ENCODE measurements around the gene STT3A. TPM values are rescaled to one million over a fixed set of nuclear protein-coding genes. Genes with fewer than 3 reads are reported as not detected.
"Not testable (repeated sequence)": the region's sequence is repeated elsewhere in the genome, so short reads cannot be mapped to it uniquely, and the experiment has no call there.

Gene STT3A
- polyA plus RNA-seq (ENCODE audit: insufficient read length in 4 of 4), result 100 to 1,000 TPM; 192 to 228 (median 210) TPM

DNA sequence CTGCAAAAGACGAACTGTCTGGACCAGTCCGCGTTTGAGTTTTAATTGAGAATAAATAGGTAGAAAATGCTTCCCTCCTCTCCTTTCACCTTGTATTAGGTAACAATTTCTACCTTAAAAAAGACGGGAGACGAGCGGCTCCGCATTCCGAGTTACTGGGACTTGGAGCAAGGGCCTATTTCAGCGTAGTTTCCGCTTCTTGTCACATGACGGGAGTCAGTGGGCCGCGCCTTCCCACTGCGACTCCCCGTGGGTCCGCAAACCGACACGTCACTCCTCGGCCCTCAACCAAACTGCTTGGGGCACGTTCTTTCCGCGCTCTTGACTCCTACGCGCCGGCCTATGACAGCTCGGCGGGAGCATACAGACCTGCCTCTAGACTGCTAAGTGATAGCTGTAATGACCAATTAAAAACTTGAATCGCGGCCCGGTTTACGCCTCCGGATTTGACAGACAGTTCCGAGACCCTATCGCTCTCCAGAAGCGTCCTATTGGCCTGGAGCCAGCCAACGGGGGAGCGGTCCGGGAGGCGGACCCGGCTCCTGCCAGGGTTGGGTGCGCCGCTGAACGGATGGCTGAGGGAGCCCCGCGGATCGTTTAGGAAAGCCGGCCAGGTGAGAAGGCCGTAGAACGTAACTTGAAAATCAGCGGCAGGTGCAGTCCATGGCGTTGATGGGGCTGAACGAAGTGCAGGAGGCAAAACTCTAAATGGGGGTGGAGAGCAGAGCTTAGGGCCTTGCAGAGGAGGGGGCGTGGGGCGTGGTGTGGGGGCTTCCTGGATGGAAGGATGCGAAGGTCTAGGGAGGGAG lies at the start of gene STT3A:
TSS of gene STT3A (plus strand) at position 548 of the 809 bp plus-strand sequence. CDS start 3,064 bp downstream, outside the sequence.
- DNase-seq (ENCODE audit: low read depth in 4 of 4, low spot score in 3 of 4), result peak; percentile 99 to 100 (median 99)

DNA sequence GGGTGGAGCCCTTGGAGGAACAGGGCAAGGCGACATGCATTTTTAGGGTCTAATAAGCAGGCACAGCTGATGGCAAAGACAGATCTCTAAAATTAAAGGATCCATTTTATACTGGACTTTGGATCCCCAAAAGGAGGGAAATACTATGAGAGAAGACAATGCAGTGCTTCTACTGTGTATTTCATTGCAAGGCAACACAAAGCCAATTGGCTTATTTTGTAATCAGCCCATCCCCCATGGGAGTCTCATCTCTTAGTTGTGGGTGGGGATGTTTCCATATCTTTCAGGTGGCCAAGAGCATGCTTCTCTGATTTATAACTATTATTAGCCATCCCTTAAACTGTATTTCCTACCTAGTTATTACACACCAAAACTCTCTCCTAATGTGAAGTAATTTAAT lies 41.9 kb upstream of the STT3A start:
- DNase-seq (ENCODE audit: low read depth in 4 of 4, low spot score in 3 of 4), result no peak

DNA sequence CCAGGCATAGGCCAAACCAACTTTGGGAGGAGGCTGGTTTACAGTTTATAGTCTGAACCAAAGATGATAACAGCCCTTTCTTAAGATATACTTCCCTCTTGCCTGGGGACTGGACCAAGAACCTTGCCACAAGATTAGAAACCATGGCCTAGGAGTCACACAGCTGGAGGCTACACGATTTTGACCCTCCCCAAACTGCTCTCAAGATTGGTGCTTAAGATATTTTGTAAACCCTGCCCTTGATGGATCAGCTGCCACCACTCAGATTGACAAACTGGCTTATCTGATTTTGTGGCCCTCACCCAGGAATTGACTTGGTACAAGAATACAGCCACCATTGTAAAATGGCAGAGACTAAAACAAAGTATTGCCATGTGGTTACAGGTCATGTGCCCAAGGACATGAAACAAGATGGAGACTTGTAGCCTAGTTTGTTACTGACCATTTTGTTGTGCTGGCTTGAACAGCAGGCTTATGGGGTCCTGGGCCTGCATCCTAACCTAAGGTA lies 40.8 kb upstream of the STT3A start:
- no peak for DNase-seq (ENCODE audit: low read depth in 4 of 4, low spot score in 3 of 4)

DNA sequence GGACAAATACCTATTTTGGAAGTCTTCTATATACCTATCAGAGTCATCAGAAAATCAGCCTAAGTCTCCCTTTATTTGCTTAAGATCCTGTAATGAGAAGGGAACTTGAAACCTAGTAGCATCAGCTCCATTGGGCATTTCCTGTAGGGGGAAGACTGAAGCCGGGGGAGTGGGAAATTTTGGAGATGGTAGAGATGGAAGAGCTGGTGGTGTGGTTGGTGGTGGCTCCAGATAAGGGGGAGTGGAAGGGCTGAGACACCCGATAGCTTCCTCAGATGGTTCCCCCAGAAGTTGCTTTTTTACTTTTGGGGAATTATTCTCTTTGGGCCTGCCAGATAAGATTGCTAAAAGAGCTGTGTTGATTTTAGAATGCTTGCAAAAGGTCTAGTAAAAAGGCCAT lies 39.7 kb upstream of the STT3A start:
- no peak for DNase-seq (ENCODE audit: low read depth in 4 of 4, low spot score in 3 of 4)

DNA sequence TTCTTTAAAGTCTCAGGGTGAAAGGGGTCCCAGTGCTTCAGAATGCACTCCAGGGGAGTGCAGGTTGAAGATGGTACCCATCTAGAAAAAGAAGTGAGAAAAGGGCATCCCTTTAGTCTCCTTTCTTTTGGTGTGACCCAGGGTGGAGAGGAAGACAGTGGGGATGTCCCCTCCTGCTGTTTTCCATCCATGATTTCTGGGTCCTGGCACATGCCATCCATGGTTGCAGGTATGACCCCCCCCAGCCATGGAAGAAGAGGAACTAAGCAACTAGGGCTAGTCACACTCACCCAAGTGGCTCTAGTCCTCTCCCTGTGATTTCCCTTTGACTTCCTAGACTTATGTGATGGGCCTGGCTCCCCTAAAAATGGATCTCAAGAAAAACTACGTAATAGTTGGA lies 39.3 kb upstream of the STT3A start:
- DNase-seq (ENCODE audit: low read depth in 4 of 4, low spot score in 3 of 4), result no peak

DNA sequence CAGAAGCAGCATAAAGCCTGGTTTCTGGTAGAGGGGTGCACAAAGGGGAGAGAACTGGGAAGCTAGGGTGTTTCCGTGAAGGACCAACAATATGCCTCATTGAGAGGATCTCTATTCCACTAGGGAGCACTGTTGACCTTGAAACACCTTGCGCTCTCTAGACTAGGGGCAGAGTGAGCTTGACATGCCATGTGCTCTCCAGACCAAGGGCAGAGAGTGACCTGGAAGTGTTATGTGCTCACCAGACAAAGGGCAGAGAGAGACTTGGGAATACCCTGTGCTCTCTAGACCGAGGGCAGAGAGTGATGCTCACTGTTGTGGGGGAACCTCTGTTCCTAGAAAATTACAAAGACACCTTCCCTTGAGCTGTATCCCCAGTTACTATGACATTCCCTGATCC lies 38.6 kb upstream of the STT3A start:
- DNase-seq (ENCODE audit: low read depth in 4 of 4, low spot score in 3 of 4), result no peak

DNA sequence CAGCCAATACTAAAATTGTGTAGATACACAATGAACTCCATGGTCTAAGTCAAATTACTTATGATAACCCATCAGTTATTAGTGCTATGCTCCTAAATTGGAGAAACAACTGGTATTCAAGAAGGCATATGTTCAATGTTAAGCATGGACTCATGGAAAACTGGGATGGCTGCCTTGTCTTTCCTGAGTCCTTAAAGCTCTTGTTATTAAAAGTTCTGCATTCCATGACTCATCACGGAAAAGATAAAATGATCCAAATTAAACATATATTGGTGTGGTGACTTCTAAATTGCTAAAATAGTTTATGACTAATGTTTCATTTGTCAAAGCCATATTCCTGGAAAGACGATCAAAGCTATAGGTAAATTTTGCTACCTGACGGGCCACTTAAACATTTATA lies 32.8 kb upstream of the STT3A start:
- DNase-seq (ENCODE audit: low read depth in 4 of 4, low spot score in 3 of 4), result no peak

DNA sequence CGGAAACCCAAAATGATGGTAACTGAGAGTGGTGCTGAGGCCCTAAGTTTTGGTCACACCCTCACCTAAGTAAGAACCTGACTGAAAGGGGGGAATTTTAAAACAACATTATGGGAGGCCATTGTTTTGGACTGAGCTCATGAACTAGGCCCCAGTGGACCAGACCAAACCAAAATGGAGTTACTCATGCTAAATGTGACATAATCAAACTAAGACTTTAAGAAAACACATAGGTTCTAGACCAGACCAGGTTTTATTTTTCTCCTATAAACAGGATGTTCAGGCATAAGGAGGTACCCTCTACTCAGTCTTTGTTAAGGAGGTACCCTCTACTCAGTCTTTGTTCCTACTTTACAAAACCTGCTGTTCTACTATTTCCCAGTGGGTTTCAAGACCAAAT lies 30.7 kb upstream of the STT3A start:
- DNase-seq (ENCODE audit: low read depth in 4 of 4, low spot score in 3 of 4), result no peak

DNA sequence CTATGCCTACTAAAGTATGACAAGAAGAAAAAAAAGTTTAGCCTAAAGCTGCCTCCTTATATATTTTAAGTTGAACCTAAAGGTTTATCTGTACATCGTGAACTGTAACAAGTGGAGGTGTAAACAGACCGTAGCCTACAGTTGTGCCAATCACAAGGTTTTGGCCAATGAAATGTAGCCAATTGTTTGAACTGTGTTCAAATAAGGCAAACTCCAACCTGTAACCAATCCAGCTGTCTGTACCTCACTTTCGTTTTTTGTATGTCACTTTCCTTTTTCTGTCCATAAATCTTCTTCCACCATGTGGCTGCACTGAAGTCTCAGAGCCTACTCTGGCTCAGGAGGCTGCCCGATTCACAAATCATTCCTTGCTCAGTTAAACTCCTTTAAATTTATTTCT lies 30.2 kb upstream of the STT3A start:
- DNase-seq (ENCODE audit: low read depth in 4 of 4, low spot score in 3 of 4), result no peak

DNA sequence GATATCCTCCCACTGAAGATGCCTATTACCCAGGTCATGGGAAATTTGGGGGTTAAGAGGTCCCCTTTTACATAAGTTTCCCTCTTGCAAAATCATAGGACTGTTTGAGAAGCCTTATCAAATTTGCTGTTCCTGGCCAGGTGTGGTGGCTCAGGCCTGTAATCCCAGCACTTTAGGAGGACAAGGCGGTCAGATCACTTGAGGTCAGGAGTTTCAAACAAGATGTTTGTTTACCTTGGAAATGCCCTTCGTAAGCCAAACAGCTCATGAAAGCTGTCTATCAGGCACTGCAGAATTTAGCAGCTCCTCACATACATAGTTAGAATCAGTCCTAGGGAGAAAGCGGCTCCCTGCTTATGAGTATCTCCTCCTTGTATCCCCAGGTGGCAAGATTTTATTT lies 28.3 kb upstream of the STT3A start:
- DNase-seq (ENCODE audit: low read depth in 4 of 4, low spot score in 3 of 4), result no peak

DNA sequence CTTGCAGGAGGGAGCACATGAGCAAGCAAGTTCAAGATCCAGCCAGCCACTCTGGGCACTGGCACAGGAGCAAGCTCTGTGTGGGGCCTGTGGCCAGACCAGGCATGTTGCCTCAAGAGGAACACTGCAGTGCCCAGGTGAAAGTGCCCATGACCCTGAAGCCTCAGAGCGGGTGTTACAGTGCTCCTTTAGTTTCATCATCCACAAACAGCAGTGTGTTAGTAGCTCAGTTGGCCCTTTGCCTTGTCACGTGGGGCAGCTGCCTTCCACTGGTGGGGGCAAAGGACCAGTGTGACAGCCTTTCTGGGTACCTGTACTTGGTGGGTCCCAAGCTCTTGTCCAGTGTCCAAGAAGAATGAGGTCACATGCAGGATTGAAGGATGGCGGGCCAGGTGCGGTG lies 26.4 kb upstream of the STT3A start:
- DNase-seq (ENCODE audit: low read depth in 4 of 4, low spot score in 3 of 4), result no peak

DNA sequence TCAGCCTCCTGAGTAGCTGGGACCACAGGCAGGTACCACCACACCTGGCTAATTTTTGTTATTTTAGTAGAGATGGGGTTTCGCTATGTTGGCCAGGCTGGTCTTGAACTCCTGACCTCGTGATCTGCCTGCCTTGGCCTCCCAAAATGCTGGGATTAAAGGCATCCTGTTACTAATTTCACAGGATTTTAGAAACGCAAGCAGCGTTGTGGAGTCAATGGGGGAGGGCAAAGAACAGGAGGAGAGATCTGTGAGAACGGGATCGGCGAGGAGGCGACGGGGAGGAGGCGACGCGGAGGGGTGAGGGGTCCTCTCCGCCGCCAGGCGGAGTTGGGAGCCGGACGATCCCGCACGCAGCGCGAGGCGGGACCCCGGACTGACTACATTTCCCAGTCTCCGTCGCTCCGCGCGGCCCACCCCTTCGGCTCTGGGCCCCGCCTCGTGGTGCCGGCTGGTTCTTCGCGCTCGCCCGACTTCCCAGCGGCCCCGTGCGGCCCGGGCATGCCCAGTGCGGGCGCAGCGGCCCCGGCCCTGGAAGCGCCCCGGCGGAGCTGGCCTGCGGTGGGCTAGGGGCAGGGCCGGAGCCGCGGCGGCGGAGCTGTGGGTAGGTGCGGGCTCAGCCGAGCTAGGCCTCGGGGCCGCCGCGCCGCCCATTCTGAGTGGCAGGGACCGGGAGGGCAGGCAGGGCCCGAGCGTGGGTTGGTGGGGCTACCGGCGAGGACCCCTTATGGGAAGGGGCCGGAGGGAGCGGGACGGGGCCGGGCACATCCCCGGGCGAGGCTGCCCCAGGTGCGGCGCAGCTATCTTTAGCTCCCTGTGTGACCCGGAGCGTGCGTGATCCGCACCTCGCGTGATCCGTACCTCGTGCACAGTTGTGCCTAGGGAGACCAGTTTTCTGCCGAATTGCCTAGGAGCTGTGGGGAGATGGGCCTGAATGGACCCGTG lies 23.4 kb upstream of the STT3A start, which contains the start of gene EI24:
TSS of gene EI24 (plus strand) at position 508 of the 945 bp plus-strand sequence. CDS start 3,051 bp downstream, outside the sequence.
- peak; percentile 73 to 81 (median 76) for DNase-seq (ENCODE audit: low read depth in 4 of 4, low spot score in 3 of 4)

DNA sequence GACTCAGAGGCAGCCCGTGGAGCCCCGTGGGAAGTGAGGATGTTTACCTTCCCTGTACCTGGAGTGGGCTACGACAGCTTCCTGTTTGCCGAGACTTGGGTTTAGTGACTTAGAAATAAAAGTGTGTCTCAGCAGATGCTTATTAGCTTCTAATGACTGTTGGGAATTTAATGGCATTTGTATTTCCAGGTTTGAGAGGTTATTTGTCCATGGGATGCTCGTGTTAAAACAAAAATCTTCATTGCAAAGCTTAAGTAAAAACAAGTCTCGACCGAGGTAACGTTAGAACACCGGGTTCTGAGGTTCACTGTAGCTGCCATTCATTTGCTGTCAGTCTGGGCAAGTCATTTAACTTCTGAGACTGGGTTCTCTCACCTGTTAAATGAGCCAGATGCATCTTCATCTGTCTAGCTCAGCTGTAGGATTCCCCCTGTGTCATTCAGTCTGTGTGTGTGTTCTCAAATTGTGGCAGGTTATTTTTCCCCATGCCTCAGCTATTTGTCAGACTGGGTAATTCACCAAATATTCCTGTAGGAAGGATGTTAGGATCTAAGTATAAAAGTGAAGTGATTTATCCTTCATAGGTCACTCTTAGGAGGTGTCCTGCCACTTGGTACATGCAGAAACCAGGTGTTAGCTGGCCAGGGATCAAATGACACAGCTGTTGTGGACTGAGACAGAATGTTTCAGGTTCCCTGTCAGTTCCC lies 22.6 kb upstream of the STT3A start:
- DNase-seq (ENCODE audit: low read depth in 4 of 4, low spot score in 3 of 4), result no peak

DNA sequence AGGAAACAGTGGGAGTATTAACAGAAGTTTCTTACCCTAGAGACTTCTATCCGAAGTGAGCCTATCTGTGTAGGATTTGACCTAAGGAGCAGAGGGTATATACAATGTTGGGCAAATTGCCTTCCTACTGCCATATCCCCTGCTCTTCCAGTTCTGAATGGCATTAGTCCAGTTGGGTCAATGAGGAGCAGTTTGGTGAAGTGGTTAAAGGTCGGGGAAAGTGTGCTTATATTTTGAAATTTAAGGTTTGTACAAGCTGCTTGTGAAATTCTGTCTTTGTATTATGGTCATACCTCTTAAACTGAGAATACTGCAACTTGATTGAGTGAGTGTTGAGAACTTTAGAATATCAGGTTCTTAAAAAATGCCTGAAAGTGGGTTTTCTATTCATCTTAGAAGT lies 21.7 kb upstream of the STT3A start:
- DNase-seq (ENCODE audit: low read depth in 4 of 4, low spot score in 3 of 4), result no peak

DNA sequence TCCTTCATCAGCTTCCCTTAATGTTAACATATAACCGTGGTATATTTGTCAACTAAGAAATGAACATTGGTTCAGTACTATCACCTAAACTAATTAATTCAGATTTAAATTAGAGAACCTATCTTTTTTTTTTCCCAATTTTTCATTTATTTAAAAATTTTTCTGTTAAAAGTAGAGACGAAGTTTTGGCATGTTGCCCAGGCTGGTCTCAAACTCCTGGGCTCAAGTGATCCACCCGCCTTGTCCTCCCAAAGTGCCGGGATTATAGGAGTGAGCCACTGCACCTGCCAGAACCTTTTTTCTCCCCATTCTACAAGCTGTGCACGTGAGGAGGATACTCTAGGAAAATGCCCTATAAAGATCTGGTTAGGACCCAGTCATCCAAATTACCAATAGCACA lies 19.7 kb upstream of the STT3A start:
- no peak for DNase-seq (ENCODE audit: low read depth in 4 of 4, low spot score in 3 of 4)

DNA sequence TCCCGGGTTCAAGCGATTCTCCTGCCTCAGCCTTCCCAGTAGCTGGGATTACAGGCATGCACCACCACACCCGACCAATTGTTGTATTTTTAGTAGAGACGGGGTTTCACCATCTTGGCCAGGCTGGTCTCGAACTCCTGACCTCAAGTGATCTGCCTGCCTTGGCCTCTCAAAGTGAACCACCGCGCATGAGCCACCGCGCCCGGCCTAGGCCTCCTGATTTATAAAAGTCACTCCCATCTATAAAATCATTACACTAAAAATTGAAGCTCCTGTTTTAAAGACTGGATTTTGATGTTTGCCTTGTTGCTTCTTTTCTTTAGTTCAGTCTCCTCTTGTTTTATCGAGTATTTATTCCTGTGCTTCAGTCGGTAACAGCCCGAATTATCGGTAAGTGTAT lies 15.5 kb upstream of the STT3A start:
- not testable (repeated sequence) for DNase-seq (ENCODE audit: low read depth in 4 of 4, low spot score in 3 of 4)

DNA sequence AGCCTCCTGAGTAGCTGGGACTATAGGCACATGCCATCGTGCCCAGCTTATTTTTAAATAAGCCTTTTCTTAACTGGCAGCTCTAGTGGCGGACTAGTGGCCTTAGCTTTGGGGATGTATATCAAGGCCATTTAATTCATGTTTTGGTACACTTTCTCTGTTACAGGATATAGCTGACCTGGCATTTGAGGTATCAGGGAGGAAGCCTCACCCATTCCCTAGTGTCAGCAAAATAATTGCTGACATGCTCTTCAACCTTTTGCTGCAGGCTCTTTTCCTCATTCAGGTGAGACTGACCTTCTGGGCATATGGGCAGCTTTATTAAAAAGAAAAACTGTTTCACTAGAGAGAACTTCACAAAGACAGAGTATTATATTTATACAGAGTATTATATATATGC lies 13.9 kb upstream of the STT3A start:
- no peak for DNase-seq (ENCODE audit: low read depth in 4 of 4, low spot score in 3 of 4)

DNA sequence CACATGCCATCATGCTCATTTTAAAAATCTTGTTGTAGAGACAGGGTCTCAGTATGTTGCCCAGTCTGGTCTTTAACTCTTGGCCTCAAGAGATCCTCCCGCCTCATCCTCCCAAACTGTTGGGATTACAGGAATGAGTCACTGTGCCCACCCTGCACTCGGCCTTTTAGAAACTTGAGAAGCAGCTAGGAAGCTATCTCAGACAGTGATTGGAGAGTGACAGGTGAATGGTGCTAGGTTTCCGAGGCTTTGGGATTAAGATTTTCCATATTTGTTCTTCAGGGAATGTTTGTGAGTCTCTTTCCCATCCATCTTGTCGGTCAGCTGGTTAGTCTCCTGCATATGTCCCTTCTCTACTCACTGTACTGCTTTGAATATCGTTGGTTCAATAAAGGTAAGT lies 12.8 kb upstream of the STT3A start:
- no peak for DNase-seq (ENCODE audit: low read depth in 4 of 4, low spot score in 3 of 4)

DNA sequence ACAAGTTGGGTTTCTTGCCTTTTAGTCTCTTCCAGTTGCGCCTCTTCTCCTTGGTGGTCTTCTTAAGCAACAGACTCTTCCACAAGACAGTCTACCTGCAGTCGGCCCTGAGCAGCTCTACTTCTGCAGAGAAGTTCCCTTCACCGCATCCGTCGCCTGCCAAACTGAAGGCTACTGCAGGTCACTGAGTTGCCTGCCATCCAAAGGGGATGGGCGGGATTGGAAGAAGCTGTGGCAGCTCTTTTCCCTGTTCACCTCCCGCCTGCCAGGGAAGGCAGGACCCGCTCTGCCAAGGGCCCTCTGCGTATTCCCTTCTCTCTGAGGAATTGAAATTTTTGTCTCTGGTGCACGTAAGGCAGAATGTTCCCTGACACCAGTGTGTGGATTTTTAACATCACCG lies 9.2 kb upstream of the STT3A start:
- DNase-seq (ENCODE audit: low read depth in 4 of 4, low spot score in 3 of 4), result no peak

DNA sequence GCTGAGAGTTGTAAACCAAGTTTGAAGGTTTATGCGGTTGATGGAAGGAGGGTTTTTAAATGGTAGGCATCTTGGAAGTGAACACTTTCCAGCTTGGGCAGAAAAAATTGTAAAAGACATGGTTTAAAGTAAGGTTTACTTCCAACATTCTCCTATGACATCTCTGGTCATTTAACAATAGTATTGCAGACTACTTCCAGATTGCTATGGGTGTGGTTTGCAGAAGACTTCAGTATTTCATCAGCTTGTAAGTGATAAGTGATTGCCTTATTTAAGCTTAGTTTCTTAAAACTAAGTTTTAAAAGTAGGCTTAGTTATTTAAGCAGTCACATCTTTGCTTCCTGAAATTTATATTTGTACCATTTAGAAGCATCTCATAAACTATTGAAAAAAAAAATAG lies 7.2 kb upstream of the STT3A start:
- no peak for DNase-seq (ENCODE audit: low read depth in 4 of 4, low spot score in 3 of 4)

DNA sequence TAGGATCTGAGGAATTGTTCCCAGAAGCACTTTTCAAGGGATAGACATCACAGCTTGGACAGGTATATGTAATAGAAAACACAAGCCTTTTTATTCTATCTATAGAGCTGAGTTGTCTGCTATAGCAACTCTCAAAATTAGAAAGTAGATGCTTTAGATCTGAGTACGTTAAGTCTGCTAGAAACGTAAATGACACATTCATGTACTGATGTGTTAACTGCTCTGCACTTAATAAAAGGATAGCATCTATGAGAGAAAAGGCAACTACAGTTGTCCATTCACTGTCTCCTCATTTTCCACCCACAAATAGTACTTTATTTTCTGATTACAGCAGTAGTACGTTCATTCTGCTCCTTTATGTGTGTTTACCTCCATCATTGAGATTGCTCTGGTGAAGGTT lies 6.0 kb upstream of the STT3A start:
- no peak for DNase-seq (ENCODE audit: low read depth in 4 of 4, low spot score in 3 of 4)
